Panc1 (cell line): ENCODE measurements around the gene ADGRD1. TPM values are rescaled to one million over a fixed set of nuclear protein-coding genes. Genes with fewer than 3 reads are reported as not detected.

ENCODE experiments used
- ATAC-seq: fragments of 200-7000 bp; cut with Tn5 transposase; 2 replicates; pipeline ENCODE4 v1.9.1; 2020; ENCODE audit warnings: mild to moderate bottlenecking, moderate library complexity
- BruUV-seq: library from RNA; stranded (reverse); fragments of 400-500 nt; replicated peaks from 2 replicates; lab custom pipeline; 2021; lab: Mats Ljungman, UMichigan
- CTCF ChIA-PET: fragments of 300-600 bp; sonication (Branson Sonifier 250); formaldehyde crosslinking; loops from one replicate; lab custom pipeline; 2022; ENCODE audit warnings: antibody characterized with exemption; lab: Charles Lee
- POLR2A ChIA-PET: fragments of 300-600 bp; sonication (Branson Sonifier 250); formaldehyde crosslinking; loops from one replicate; lab custom pipeline; 2022; ENCODE audit warnings: antibody characterized with exemption; lab: Charles Lee
- DNase-seq: peaks from one replicate; pipeline ENCODE4 v3.0.0-alpha.2; 2010; ENCODE audit warnings: low read depth, low spot score
- H3K27ac ChIP-seq: 2 replicates; pipeline ENCODE4 v1.5.1; 2011; ENCODE audit warnings: mild to moderate bottlenecking, low read length, inconsistent platforms
- H3K27me3 ChIP-seq: fragments of 200-500 bp; sonication (Bioruptor generic); 2 replicates; pipeline ENCODE4 v1.6.0; 2014; ENCODE audit warnings: low read length, inconsistent platforms; ENCODE audit not compliant: control insufficient read depth, insufficient read depth
- H3K36me3 ChIP-seq: fragments of 200-500 bp; sonication (Bioruptor generic); 2 replicates; pipeline ENCODE4 v1.5.1; 2014; ENCODE audit warnings: inconsistent platforms, mild to moderate bottlenecking, low read length, moderate library complexity; ENCODE audit not compliant: control insufficient read depth, insufficient read depth
- H3K4me1 ChIP-seq: 2 replicates; pipeline ENCODE4 v1.5.1; 2011; ENCODE audit warnings: inconsistent platforms, mild to moderate bottlenecking, low read length, moderate library complexity; ENCODE audit not compliant: control insufficient read depth, insufficient read depth
- H3K4me3 ChIP-seq, 2 experiments: 2 replicates each; pipeline ENCODE4 v1.5.1; 2011 to 2012; ENCODE audit warnings: low read depth in 2 of 2, low read length in 2 of 2, mild to moderate bottlenecking in 2 of 2, inconsistent platforms in 1 of 2, moderate library complexity in 1 of 2
- H3K9me3 ChIP-seq: fragments of 200-500 bp; sonication (Bioruptor generic); 2 replicates; pipeline ENCODE4 v1.5.1; 2014; ENCODE audit warnings: low read depth, mild to moderate bottlenecking, inconsistent platforms, low read length, moderate library complexity; ENCODE audit not compliant: control insufficient read depth, insufficient read depth
- CTCF ChIP-seq: fragments of 450-650 bp; IDR thresholded peaks from 2 replicates; pipeline ENCODE4 v1.5.1; 2017; ENCODE audit warnings: mild to moderate bottlenecking
- POLR2AphosphoS5 ChIP-seq: IDR thresholded peaks from 2 replicates; pipeline ENCODE4 v1.6.1; 2012; ENCODE audit warnings: mild to moderate bottlenecking, low read depth, low read length, moderate library complexity
- REST ChIP-seq, 2 experiments: IDR thresholded peaks; 2 replicates each; pipeline ENCODE4 v1.6.1; 2011 to 2012; ENCODE audit warnings: low read depth in 2 of 2, control low read depth in 1 of 2, low read length in 1 of 2, mild to moderate bottlenecking in 1 of 2, moderate library complexity in 1 of 2; ENCODE audit not compliant: insufficient read depth in 1 of 2
- SIN3A ChIP-seq: IDR thresholded peaks from 2 replicates; pipeline ENCODE4 v1.6.1; 2012; ENCODE audit warnings: low read depth, mild to moderate bottlenecking, low read length, moderate library complexity, borderline replicate concordance; ENCODE audit not compliant: insufficient read depth
- TCF7L2 ChIP-seq: IDR thresholded peaks from 2 replicates; pipeline ENCODE4 v1.6.1; 2011; ENCODE audit warnings: mild to moderate bottlenecking, low read depth, low read length, inconsistent platforms
- in situ Hi-C: cut with HindIII; loops from 2 replicates; pipeline ENCODE4 v1.10.0; 2016; ENCODE audit warnings: low sequenced_read_pairs, low pct_unique_long_range_greater_than_20kb
- intact Hi-C: fragments of 100-400 bp; cut with micrococcal nuclease; formaldehyde crosslinking; loops from one replicate; pipeline ENCODE4 v1.10.0; 2022; ENCODE audit not compliant: unreplicated experiment
- total RNA-seq: library from RNA; stranded (reverse); gene quantifications from one replicate; pipeline ENCODE4 v1.2.1, GENCODE V29; 2021; ENCODE audit not compliant: unreplicated experiment

The ADGRD1 gene
- total RNA-seq, 1 experiment from 2014 or later = 0.21 TPM

- Histone ChIP-seq H3K27me3 (no peaks in the 10 kb centered on the region), H3K9me3 (no peaks in the 10 kb centered on the region), H3K36me3 (no peaks in the 10 kb centered on the region), H3K27ac (no peak overlapping the region), H3K4me3 (no peak overlapping the region), H3K4me1 (no peaks in the 10 kb centered on the region; the same call in 1 of the 2 replicates)
- POLR2A ChIA-PET = no interaction called here
- in situ Hi-C loops = no loop called here
- CTCF ChIA-PET = interaction anchor here (0.6 to 1.2 kb wide), 2 partner anchors 16 to 677 kb away, joined by 3 read pairs; no protein-coding TSS in a partner anchor
- DNase-seq (no peak), ATAC-seq (no peak)
- intact Hi-C loops = no loop called here
- no TSS peak for BruUV-seq
- TF ChIP-seq SIN3A (no peak), REST (IDR thresholded peaks at IDR 0.05; ENCODE audit: insufficient read depth in 1 of 2, low read depth in 2 of 2, low read length in 1 of 2) (no peak), POLR2AphosphoS5 (no peak), CTCF (no peak), TCF7L2 (no peak)
Measured at GRCh38 chr12:131131077-131131807, 177.5 kb downstream of the ADGRD1 start.

- TF ChIP-seq POLR2AphosphoS5 (no peak), REST (IDR thresholded peaks at IDR 0.05; ENCODE audit: insufficient read depth in 1 of 2, low read depth in 2 of 2, low read length in 1 of 2) (no peak), CTCF (no peak), TCF7L2 (no peak), SIN3A (no peak)
- in situ Hi-C loops = no loop called here
- ATAC-seq = no peak
- H3K4me1 ChIP-seq = no peaks in the 10 kb centered on the region; the same call in 1 of the 2 replicates
- no peak overlapping the region for H3K4me3 ChIP-seq
- no peaks in the 10 kb centered on the region for H3K36me3 ChIP-seq
- no TSS peak for BruUV-seq
- no peaks in the 10 kb centered on the region for H3K27me3 ChIP-seq
- ChIA-PET CTCF (interaction anchor here (0.6 to 1.2 kb wide), 4 partner anchors 16 to 676 kb away, joined by 3 to 5 read pairs (median 4); no protein-coding TSS in a partner anchor), POLR2A (no interaction called here)
- intact Hi-C loops = loop anchor here (2.0 kb wide), 1 partner anchor 215 kb away; no protein-coding TSS in a partner anchor
- H3K27ac ChIP-seq = no peak overlapping the region
- no peaks in the 10 kb centered on the region for H3K9me3 ChIP-seq
- DNase-seq = no peak
Measured at GRCh38 chr12:131131808-131132117, 178.1 kb downstream of the ADGRD1 start.
